ENCODE data around the gene MPV17.

- no peak for TF ChIP-seq POLR2A (IDR thresholded peaks at IDR 0.05; ENCODE audit: low read length)
- no peak for TF ChIP-seq GATA1 (IDR thresholded peaks at IDR 0.05; ENCODE audit: low read depth, low read length)
Measured at GRCh38 chr2:27264253-27264752, 58.6 kb downstream of the MPV17 start.
